ENCODE results near the gene CLCNKB. TPM values are rescaled to one million over a fixed set of nuclear protein-coding genes. Genes with fewer than 3 reads are reported as not detected.

Gene CLCNKB
- total RNA-seq = 0.07 TPM in 2 replicates

DNA sequence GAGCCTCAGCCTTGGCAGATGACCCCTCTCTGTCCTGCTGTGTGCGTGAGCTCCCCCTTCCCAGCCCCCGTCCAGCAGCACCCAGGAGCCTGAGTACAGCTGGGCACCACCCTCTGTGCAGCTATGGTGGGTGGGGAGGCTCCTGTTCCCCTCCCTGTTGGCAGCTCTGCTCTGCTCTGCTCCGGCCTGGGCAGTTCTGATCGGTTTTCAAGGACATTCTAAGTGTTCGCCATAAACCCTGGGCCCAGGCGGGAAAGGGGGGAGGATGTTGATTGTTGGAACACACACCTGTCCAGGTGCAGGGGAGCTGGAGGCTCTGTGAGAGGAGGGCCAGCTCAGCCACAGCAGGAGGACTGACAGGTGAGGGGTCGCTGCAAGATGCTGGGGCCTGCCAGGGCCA lies at the start of gene CLCNKB:
CLCNKB (plus strand) TSS at position 262 of the 400 bp plus-strand sequence. CDS start 711 bp downstream, outside the sequence.

DNA sequence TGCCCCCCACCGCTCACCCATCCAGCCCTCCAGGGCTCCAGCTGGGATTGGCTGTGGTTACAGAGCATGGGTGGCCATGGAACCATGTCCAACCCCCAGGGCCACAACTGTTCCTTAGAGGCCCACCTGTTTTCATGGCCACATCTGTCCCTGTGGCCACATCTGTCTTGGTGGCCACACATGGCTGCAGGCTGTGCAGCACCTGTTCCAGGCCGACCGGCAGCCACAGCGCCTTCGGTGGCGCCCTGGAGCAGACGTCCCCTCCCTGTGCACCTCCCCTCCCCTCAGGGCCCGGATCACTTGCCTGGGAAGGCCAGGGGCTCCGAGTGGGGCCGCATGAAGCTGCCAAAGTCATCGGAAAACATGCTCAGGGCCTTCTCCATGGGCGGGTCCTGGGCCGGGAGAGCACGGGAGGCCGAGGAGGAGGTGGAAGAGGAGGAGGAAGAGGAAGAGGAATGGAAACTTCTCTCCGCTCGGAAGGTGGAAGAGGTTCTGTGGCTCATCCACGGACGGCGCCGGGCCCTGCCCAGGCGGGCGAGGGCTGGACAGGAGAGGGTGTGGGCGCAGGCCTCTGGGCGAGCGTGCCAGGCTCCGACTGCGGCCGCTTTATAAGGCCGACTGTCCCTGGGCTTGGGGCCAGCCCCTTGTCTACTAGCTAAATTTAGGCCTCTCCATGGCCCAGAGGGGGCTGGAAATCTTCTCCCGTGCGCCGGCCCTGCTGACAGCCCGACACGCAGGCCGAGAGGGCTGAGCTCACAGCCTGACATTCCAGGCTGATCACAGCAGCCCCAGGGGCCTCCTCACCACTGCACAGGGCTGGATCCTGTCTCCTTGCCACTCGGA lies 25.9 kb upstream of the CLCNKB start, which contains the start of gene HSPB7:
HSPB7 (minus strand) TSS at position 583 of the 843 bp plus-strand sequence; CDS start at position 503, 80 bp downstream.

DNA sequence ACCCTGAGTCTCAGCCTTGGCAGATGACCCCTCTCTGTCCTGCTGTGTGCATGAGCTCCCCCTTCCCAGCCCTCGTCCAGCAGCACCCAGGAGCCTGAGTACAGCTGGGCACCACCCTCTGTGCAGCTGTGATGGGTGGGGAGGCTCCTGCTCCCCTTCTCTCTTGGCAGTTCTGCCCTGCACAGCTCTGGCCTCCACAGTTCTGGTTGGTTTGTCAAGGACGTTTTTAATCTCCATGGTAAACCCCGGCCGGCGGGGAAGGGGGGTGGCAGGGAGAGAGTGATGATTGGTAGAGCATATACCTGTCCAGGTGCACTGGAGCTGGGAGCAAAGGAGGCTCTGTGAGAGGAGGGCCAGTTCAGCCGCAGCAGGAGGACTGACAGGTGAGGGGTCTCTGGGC lies 21.9 kb upstream of the CLCNKB start, which contains the start of gene CLCNKA:
CLCNKA (plus strand) TSS at position 356 of the 400 bp plus-strand sequence. CDS start 584 bp downstream, outside the sequence.

DNA sequence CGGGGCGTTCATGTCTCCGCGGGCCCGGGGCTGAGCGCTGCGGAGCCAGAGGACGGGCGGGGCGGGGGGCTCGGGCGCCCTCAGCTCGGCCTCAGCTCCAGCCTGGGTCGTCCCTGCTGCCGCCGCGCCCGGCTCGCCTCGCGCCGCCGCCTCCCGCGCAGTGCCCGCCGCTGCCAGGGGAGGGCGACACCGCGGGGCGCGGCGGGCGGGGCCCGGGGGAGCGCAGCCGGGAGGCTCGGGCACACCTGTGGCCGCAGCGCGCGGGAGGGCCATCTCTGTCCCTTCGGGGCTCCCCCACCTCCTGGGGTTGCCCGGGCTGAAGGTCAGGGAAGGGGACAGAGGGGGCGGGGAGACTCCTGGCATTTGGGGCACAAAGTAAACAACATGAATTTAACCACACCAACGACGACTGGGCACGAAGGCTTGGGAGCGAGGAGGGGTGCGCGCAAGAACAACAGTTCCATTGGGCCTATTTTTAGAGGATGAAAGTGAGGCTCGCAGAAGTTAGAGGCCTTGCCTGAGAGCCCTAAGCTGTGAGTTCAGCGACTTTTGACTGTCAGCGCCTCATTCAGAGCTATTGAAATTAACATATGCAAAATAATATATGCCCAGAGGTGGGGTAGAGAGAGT lies 30.0 kb downstream of the CLCNKB start, which contains the start of gene FAM131C:
FAM131C (minus strand) TSS at position 162 of the 630 bp plus-strand sequence. CDS start 209 bp downstream, outside the sequence.

Other genes starting within 250 kb of the CLCNKB start
- 1.4 and 1.5 TPM in 2 replicates for gene UQCRHL, start 236.1 kb upstream of the CLCNKB start, total RNA-seq
- gene SPEN, start 196.1 kb upstream of the CLCNKB start, total RNA-seq = 28.5 and 30.1 TPM in 2 replicates
- gene ZBTB17, start 67.7 kb upstream of the CLCNKB start, total RNA-seq = 26.9 and 34.9 TPM in 2 replicates
- not detected in 2 replicates for gene SRARP, start 39.5 kb upstream of the CLCNKB start, total RNA-seq
- gene HSPB7, start 25.7 kb upstream of the CLCNKB start, total RNA-seq = 45.2 and 102 TPM in 2 replicates
- gene CLCNKA, start 21.7 kb upstream of the CLCNKB start, total RNA-seq = 0.33 TPM in 1 of 2 replicates, not detected in the other
- gene FAM131C, start 29.9 kb downstream of the CLCNKB start, total RNA-seq = 0.69 and 0.85 TPM in 2 replicates
- gene EPHA2, start 112.3 kb downstream of the CLCNKB start, total RNA-seq = 34.7 and 76.8 TPM in 2 replicates
- gene ARHGEF19, start 168.9 kb downstream of the CLCNKB start, total RNA-seq = 5.1 and 8.1 TPM in 2 replicates
- gene CPLANE2, start 193.4 kb downstream of the CLCNKB start, total RNA-seq = 12.4 and 19.1 TPM in 2 replicates